Gastrocnemius medialis (tissue), 4 donors: ENCODE results near the gene GPATCH1. TPM values are rescaled to one million over a fixed set of nuclear protein-coding genes. Genes with fewer than 3 reads are reported as not detected.

Source experiments
- ATAC-seq, 2 donors: fragments of 150-250 bp; one replicate each; pipeline ENCODE4 v1.9.1; 2016
- DNase-seq, 2 donors: peaks; one replicate each; pipeline ENCODE4 v3.0.0-alpha.2; 2019
- H3K27ac ChIP-seq, 4 donors: fragments of 200-600 bp; sonication (generic); 1 replicate in 1 of 4; 2 replicates in 3 of 4; pipeline ENCODE4 v1.5.1; 2016 to 2018; ENCODE audit warnings: mild to moderate bottlenecking in 2 of 4, moderate library complexity in 1 of 4
- H3K27me3 ChIP-seq, 3 donors: fragments of 200-600 bp; sonication (generic) in 2 of 3; 1 replicate in 1 of 3; 2 replicates in 2 of 3; pipeline versions ENCODE4 v1.5.1 to v1.6.0; 2016 to 2019; ENCODE audit warnings: mild to moderate bottlenecking in 1 of 3, moderate library complexity in 1 of 3
- H3K36me3 ChIP-seq, 2 donors: fragments of 200-600 bp; sonication (generic) in 1 of 2; one replicate each; pipeline ENCODE4 v1.5.1; 2017 to 2018
- H3K4me1 ChIP-seq, 2 donors: fragments of 200-600 bp; sonication (generic) in 1 of 2; one replicate each; pipeline ENCODE4 v1.5.1; 2016 to 2017; ENCODE audit warnings: mild to moderate bottlenecking in 2 of 2
- H3K4me3 ChIP-seq, 4 donors: fragments of 200-600 bp; sonication (generic) in 3 of 4; 1 replicate in 1 of 4; 2 replicates in 3 of 4; pipeline ENCODE4 v1.5.1; 2016 to 2019; ENCODE audit warnings: mild to moderate bottlenecking in 2 of 4
- H3K9me3 ChIP-seq, 3 donors: fragments of 200-600 bp; sonication (generic) in 2 of 3; 1 replicate in 1 of 3; 2 replicates in 2 of 3; pipeline ENCODE4 v1.5.1; 2016 to 2019
- POLR2A ChIP-seq, 2 donors: fragments of 450-650 bp; IDR thresholded peaks; one replicate each; pipeline ENCODE4 v1.6.1; 2017; ENCODE audit warnings: antibody characterized with exemption in 2 of 2, mild to moderate bottlenecking in 2 of 2, moderate library complexity in 2 of 2
- in situ Hi-C, 4 donors: fragments of 200-750 bp; cut with MboI; loops; one replicate each; pipeline versions ENCODE4 v1.15.0 to v1.8.0; 2017; ENCODE audit warnings: low sequenced_read_pairs in 4 of 4
- intact Hi-C: fragments of 100-400 bp; cut with DNase I; formaldehyde crosslinking; loops from one replicate; pipeline ENCODE4 v1.15.1; 2023; ENCODE audit warnings: low total_unique reads
- total RNA-seq, 4 donors: library from RNA; depleted of rRNA; stranded (reverse); fragments of >200 nt; gene quantifications; one replicate each; pipeline versions ENCODE4 v1.1.0 to v1.2.3, GENCODE V29; 2016
- TF ChIP-seq, protein P1 (sequence below), 5 experiments: fragments of 450-650 bp in 3 of 5; fragments of 200-600 bp in 2 of 5; sonication (generic) in 2 of 5; IDR thresholded peaks in 4 of 5; conservative IDR thresholded peaks in 1 of 5; 1 replicate in 4 of 5; 2 replicates in 1 of 5; pipeline ENCODE4 v1.5.1; 2016 to 2019; ENCODE audit warnings: antibody characterized with exemption in 5 of 5, mild to moderate bottlenecking in 3 of 5, moderate library complexity in 3 of 5

The GPATCH1 gene
- total RNA-seq, 4 donors from 2014 or later: 2.2 to 5.3 (median 4.6) TPM

DNA sequence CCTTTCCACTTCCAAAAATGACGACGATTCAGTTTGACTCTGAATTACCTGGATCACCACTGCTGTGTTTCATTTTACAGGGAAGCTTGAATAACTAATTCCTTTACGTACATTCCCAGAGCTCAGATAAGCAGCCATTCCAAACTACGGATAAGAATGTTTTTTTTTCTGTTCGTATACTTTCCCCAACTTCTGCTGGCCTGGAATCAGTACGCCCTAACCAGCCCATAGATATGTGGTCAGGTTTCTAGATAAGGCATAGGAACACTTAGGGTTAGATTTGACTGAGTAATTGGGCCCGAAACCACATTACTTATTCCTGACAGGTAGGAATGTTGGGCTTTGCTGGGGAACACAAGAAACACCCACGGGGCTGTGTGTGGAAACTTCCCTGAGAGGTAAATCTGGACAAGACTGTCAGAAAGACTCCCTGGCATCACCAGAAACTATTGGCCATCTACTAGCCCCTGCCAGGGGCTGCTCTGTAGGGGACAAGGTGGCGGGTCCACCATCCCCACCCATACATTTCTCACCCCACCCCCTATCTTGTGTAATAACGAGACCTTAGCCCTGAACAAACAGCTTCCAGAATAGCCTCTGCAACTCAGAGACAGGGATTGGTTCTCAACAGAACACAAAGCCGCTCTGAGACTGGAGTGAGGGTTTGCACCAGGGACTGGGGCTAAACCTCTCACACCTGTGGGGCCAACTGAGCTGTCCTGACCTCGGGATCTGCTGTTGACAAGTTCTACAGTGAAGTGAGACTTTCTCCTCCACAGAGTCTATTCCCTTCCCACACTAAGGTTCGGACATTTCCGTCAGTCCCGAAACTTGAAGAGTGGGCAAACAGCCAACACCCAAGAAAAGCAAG is 31.9 kb upstream of the GPATCH1 start:
- no peaks in the 10 kb centered on the region for H3K9me3 ChIP-seq
- intact Hi-C loops (no loop called here), in situ Hi-C loops (no loop called here)
- H3K36me3 ChIP-seq: no peaks in the 10 kb centered on the region
- H3K27ac ChIP-seq: no peak overlapping the region
- no peak for ATAC-seq
- no peak for DNase-seq
- H3K4me1 ChIP-seq: no peaks in the 10 kb centered on the region
- TF ChIP-seq, protein P1, sequence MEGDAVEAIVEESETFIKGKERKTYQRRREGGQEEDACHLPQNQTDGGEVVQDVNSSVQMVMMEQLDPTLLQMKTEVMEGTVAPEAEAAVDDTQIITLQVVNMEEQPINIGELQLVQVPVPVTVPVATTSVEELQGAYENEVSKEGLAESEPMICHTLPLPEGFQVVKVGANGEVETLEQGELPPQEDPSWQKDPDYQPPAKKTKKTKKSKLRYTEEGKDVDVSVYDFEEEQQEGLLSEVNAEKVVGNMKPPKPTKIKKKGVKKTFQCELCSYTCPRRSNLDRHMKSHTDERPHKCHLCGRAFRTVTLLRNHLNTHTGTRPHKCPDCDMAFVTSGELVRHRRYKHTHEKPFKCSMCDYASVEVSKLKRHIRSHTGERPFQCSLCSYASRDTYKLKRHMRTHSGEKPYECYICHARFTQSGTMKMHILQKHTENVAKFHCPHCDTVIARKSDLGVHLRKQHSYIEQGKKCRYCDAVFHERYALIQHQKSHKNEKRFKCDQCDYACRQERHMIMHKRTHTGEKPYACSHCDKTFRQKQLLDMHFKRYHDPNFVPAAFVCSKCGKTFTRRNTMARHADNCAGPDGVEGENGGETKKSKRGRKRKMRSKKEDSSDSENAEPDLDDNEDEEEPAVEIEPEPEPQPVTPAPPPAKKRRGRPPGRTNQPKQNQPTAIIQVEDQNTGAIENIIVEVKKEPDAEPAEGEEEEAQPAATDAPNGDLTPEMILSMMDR (IDR thresholded peaks at IDR 0.05 in 4 of 5, conservative IDR thresholded peaks at IDR 0.05 in 1 of 5): no peak
- no peak for TF ChIP-seq POLR2A (IDR thresholded peaks at IDR 0.05)
- no peak overlapping the region for H3K4me3 ChIP-seq
- no peaks in the 10 kb centered on the region for H3K27me3 ChIP-seq

DNA sequence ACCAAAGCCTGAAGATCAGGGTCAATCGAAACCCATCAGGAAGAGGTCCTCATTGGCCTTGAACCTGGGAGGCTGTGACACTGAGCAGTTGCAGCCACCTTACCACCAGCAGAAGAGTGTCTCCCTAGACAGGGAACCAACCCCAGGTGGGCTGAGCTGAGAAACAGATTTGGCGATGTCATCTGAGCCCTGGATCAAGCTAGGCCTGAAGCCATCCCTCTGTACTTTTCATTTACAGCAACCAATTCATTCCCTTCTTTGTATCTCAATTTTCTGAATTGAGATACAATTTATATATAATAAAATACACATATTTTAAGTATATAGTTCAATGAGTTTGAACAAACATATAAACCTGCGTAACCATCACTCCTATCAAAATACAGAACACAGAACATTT is 30.9 kb upstream of the GPATCH1 start:
- TF ChIP-seq, protein P1 (IDR thresholded peaks at IDR 0.05 in 4 of 5, conservative IDR thresholded peaks at IDR 0.05 in 1 of 5): no peak
- TF ChIP-seq POLR2A (IDR thresholded peaks at IDR 0.05): no peak
- Histone ChIP-seq H3K9me3 (no peaks in the 10 kb centered on the region), H3K4me1 (no peaks in the 10 kb centered on the region), H3K36me3 (no peaks in the 10 kb centered on the region), H3K4me3 (no peak overlapping the region), H3K27ac (no peak overlapping the region), H3K27me3 (no peaks in the 10 kb centered on the region)
- DNase-seq: no peak
- in situ Hi-C loops: no loop called here
- ATAC-seq: no peak
- intact Hi-C loops: no loop called here

DNA sequence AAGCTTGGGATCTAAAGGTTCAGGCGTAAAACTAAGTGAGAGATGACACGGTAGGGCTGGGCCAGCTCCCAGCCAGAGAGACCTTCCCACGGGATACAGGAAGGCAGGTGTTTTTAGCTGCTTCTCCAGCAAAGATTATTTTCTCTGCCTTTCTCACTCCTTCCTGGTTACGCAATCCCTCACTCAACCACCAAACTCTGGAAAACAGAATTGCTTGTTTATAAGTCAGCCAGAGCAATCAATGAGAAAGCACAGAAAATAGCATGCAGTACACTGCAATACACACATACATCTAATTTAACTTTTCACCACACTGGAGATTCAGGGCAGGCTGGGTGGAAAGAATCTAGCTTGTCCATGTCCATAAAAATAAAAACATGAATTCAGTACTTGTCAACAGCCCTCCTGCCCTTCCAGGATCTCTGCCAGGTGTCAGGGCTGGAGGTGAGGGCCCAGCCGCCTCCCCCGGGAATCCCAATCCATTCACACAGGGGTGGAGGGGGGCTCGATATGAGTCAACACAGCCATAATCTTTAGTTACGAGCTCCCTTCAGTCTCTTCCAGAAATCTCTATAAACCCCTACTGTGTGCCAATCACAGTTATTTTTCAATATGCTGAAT is 28.5 kb upstream of the GPATCH1 start:
- Histone ChIP-seq H3K4me3 (no peak overlapping the region), H3K36me3 (no peaks in the 10 kb centered on the region)
- in situ Hi-C loops: no loop called here

DNA sequence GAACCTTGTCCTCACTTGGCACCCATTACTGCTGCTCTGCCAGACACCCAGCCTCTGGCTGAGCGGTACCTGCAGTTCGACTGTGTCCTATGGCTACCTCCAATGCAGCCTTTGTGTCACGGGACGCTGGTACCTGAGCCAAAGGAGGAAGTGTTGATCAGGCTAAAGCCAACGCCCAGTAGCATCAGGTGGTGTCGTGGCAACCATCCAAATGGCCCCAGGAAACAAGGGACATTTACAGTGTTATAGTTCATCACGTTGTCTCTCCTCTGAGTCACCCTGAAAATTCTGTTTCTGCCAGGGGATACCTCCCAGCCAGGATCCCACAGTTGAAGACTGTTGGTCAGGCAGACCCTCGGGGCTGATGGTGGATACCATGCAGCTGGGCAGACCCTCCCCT is 26.4 kb upstream of the GPATCH1 start:
- DNase-seq (no peak), ATAC-seq (no peak)
- H3K4me1 ChIP-seq: no peaks in the 10 kb centered on the region
- no peak overlapping the region for H3K4me3 ChIP-seq
- TF ChIP-seq, protein P1 (IDR thresholded peaks at IDR 0.05 in 4 of 5, conservative IDR thresholded peaks at IDR 0.05 in 1 of 5): no peak
- TF ChIP-seq POLR2A (IDR thresholded peaks at IDR 0.05): no peak
- in situ Hi-C loops: no loop called here
- H3K36me3 ChIP-seq: no peaks in the 10 kb centered on the region
- intact Hi-C loops: no loop called here
- no peaks in the 10 kb centered on the region for H3K9me3 ChIP-seq
- no peaks in the 10 kb centered on the region for H3K27me3 ChIP-seq
- no peak overlapping the region for H3K27ac ChIP-seq

More for the DNA sequence above, 28.5 kb upstream of the GPATCH1 start:
- intact Hi-C loops: no loop called here
- Histone ChIP-seq H3K27ac (no peak overlapping the region), H3K27me3 (no peaks in the 10 kb centered on the region), H3K4me1 (no peaks in the 10 kb centered on the region), H3K9me3 (no peaks in the 10 kb centered on the region)
- TF ChIP-seq, protein P1 (IDR thresholded peaks at IDR 0.05 in 4 of 5, conservative IDR thresholded peaks at IDR 0.05 in 1 of 5): no peak
- TF ChIP-seq POLR2A (IDR thresholded peaks at IDR 0.05): no peak
- ATAC-seq (no peak), DNase-seq (no peak)
